ENCODE measurements around the gene ATP8A1.
"Not testable (repeated sequence)": the region's sequence is repeated elsewhere in the genome, so short reads cannot be mapped to it uniquely, and the experiment has no call there.

Gene ATP8A1

DNA sequence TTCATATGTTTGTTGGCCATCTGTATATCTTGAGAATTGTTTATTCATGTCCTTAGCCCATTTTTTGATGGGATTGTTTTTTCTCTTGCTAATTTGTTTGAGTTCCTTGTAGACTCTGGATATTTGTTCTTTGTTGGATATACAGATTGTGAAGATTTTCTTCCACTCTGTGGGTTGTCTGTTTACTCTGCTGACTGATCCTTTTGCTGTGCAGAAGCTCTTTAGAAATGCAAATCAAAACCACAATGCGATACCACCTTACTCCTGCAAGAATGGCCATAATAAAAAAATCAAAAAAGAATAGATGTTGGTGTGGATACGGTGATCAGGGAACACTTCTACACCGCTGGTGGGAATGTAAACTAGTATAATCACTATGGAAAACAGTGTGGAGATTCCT, 189.1 kb downstream of the ATP8A1 start:
- not testable (repeated sequence) for DNase-seq (ENCODE audit: low read depth)

DNA sequence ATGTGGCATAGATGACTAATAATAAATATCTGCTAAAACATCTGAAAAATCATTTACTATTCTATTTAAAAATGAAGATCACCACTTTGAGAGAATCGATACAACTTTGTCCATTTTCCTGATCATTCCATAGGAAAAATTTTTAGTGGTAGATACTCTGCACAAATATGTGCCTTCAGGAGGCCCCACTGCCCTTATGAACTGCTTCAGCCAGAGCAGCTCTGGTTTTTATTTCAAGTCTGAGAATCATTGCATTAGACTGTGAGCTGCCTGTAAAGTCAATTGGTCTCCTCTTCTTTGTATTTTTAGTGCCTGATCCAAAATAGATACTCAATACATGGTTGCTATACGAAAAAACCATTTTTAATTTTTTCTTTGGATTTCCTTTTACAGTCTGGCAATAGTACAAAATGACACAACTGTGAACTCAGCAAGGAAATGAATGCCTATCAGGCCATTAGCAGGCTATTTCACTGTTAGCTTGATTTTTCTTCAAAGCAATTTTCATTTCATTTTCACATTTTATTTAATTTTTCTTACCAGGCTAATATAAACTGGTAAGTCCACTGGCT, 190.5 kb downstream of the ATP8A1 start:
- DNase-seq (ENCODE audit: low read depth), result no peak

DNA sequence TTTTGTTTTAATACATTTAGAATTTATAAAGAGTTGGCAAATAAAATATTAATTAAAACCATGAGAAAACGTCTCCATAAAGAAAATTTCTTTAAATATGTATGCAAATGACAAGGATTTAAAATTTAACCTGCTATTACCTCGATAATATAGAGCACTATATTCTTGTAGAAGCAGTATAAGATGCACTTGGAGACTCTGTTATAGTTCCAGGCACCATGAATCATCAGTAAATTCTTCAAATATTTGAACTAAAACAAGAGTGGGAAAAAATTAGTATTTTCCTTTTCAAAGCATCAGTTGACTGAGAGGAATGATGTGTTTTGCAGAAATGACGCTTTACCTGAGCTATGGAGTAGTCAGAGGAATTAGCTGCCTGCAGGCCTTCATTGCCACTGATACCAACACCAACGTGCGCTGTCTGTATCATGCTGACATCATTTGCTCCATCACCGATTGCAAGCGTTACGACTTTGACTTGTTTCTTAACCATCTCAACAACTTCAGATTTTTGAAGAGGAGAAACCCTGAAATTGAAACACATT, 192.3 kb downstream of the ATP8A1 start:
- DNase-seq (ENCODE audit: low read depth), result no peak

DNA sequence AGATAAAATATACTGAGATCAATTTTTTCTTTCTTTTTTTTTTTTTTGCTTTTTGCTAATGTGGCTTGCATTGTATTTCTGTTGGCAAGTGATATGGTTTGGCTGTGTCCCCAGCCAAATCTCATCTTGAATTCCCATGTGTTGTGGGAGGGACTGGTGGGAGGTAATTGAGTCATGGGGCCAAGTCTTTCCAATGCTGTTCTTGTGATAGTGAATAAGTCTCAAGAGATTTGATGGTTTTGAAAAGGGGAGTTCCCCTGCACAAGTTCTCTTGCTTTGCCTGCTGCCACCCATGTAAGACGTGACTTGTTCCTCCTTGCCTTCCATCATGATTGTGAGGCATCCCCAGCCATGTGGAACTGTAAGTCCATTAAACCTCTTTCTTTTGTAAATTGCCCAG, 195.7 kb downstream of the ATP8A1 start:
- not testable (repeated sequence) for DNase-seq (ENCODE audit: low read depth)

DNA sequence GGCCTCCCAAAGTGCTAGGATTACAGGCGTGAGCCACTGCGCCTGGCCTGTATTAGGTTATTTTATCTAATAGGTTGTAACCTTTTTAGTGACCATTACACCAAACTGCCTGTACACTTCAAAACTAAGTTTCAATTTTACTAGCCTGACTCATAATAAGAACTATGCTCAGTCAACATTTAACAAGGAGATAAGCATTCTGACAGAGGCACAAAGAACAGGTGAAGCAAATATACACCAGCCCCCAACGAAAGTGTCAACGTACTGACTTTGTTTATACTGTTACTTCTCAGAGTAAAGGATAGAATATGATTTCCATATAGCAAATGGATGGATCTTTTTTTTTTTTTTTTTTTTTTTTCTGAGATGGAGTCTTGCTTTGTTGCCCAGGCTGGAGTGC, 196.9 kb downstream of the ATP8A1 start:
- no peak for DNase-seq (ENCODE audit: low read depth)

DNA sequence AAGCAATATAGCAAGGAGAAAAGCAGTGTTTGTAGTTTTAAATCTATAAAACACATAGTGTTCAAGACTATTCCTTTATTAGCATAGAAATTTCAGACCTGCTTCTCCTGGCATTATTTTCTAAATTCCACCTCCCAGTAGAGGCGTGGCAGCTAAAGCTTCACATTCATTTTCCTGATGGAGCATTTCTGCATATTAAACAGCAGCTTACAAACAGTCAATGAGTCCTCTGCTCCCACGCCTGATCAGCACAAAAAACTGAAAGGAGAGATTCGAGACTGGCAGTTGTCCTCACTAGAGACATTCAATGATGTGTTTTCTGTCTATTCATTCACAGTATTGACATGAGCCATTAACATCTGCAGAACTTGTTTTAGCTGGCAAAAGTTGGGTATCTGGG, 198.2 kb downstream of the ATP8A1 start:
- DNase-seq (ENCODE audit: low read depth), result no peak

DNA sequence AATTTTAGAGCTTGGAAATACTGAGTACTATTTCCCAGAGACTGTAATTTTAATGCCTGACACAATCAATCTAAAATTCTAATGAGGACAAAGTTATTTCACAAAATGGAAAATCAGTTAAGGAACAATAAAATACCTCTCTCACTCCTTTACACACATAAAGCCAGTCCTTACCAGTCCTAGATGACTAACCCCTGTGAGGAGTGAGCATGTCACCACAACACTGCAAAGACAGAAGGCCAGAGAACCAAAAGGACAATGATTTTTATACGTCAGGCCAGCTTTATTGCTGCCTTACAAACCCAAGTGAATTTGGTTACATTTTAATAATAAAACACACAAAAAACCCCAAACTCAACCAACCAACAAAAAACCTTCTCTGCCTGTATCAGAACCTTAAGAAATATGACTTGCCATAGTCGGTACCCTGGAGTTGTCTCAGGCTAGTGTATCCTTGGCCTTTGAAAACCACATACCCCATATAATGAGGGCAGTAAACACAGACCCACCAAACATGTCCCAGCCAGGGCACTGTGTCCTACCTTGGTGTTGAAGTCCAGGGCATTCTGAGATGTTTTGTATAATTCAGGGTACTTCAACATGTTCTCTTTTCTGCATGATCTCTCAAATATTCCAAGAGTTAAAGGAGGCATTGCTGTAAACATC, 202.0 kb downstream of the ATP8A1 start:
- DNase-seq (ENCODE audit: low read depth), result no peak

DNA sequence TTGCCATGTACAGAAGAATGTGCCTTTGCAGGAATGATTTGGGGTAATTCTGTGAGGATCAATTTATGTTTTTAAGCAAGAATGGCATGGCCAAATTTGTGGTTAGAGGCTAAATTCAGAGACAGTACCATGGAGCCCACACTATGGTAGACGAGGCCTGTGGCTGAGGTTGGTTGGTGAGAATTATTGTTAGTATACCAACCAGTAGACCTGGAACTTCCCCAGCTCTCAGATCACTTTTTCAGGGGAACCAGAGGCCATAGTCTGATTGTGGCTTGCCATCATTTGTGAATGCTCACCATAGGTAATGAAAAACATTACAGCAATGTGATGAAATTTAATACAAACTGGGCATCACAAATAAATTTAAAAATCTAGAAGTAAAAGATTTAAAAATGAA, 203.3 kb downstream of the ATP8A1 start:
- DNase-seq (ENCODE audit: low read depth), result no peak

DNA sequence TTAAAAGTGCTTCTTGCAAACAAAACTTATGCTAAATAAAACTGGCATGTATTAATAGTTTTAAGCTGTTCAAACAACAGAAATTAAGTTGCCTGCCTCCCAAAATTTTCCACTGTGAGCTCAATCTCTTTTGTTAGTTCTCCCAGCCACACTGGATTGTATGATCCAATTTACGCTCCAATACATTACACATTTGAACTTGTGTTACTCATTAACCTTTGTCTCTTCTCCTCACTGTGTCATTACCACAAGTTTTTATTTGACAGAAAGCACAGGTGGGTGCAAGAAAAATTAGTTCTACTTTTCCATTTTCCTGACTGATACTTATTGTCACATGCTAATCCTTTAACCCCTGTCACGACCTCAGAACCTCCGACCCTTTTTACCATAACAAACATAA, 204.1 kb downstream of the ATP8A1 start:
- no peak for DNase-seq (ENCODE audit: low read depth)

DNA sequence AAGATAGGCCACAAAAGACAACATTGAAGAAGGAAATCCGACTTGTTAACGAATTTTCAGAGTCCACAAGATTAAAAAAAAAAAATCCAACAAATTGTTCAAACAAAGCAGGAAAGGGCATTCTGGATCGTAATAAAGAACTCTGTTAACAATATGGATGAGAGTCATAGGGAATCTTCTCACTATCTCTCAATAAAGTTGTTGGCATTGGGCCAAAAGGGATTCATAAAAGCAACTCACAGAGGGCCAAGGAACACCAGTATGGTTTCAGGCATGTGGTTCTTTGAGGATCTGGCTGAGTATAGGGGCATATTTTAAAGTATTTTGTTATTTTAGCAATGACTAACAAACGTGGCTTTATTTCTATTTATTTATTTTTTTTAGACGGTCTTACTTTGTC, 210.1 kb downstream of the ATP8A1 start:
- no peak for DNase-seq (ENCODE audit: low read depth)

DNA sequence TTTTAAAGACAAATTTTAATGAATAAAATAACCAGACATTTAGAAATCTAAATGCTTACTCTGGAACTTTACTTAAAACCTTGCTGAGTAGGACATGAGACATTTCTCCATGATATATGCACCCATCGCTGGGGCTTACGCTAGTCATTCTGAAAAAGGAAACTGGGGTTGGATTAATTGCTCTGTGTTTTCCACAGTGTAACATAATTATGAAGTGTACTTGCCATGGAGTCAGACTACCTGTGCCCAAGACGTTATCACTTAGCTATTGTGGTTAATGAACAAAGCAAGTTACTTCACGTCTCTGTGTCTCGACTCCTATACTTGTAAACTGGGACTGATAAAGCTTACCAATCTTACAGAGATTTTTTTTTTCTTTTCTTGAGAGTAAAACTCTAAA, 211.9 kb downstream of the ATP8A1 start:
- DNase-seq (ENCODE audit: low read depth), result no peak

DNA sequence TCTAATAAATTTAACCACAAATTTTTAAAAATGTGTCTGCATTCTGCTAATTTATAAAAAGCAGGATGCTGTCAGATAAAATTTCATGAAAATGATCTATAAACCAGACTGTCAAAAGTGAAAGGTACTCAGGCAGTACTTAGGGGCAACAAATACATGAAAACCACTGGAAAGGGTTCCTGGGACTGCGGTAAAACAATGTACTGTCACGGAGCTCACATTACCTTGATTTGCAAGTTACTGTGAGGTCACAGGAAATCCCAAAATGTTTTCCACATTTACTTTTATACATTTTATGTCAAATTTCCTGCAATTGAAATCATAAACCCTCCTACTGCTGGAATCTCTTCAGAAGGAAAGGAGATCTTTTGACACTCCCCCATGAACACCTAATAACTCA, 214.3 kb downstream of the ATP8A1 start:
- no peak for DNase-seq (ENCODE audit: low read depth)

DNA sequence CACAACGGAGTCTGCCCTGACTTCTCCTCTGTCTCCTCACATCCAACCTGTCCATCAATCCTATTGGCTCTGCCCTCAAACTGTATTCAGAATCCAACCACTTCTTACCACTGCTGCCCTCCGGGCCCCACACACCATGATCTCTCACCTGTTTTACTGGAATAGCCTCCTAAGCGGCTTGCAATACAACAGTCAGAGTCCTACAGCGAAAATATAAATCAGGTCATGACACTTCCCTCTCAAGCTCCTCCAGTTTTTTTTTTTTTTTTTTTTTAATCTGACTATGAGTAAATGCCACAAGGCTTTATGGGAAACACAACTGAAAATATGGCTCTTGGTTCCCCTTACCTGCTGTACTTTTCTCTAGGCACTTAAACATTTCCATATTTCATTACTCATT, 216.8 kb downstream of the ATP8A1 start:
- no peak for DNase-seq (ENCODE audit: low read depth)

DNA sequence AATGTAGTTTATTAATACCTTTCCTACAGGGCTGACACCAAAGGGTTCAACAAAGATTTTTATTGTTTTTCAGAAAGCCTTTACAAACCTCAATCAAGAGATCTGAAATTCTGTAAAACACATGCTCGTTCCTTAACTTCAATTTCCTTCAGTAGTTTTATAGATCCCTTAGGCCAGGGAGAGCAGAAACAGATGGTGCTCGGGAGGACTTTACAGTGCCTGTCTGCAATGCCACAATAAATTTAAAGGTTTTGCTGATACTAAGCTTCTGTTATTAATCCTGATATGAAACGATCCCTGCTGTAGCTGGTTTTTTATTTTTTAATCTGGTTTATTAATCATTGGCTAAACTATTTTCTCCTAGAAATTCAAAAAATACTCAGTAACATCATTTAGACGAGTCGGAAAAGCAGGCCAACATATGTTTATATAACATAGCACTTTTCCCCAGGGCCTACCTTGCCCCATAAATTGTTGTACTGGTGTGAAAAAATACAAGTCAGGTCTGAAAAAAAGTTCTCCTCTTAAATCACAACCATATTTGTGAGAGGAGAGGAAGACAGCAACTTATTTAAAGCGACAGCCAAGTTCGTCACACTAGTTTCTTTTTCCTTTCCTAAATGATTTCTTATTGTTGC, 219.9 kb downstream of the ATP8A1 start:
- DNase-seq (ENCODE audit: low read depth), result no peak

DNA sequence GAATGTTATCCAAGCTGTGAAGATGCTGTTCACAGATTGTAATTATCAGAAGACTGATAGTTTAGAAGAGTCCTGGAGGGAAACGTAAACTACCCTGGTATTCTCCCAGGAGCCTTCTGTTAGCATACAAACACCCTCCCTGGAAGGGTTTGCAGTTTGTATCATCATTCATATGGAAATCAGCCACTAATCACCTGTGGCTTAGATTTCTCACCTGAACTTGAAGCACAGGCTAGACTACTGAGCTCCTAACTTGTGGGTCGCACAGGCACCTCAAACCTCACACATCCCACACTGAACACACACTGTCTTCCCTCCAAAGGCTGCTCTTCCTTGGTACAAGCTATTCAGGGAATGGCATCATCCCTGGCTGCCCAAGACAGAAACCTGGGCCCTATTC, 228.9 kb downstream of the ATP8A1 start:
- no peak for DNase-seq (ENCODE audit: low read depth)

DNA sequence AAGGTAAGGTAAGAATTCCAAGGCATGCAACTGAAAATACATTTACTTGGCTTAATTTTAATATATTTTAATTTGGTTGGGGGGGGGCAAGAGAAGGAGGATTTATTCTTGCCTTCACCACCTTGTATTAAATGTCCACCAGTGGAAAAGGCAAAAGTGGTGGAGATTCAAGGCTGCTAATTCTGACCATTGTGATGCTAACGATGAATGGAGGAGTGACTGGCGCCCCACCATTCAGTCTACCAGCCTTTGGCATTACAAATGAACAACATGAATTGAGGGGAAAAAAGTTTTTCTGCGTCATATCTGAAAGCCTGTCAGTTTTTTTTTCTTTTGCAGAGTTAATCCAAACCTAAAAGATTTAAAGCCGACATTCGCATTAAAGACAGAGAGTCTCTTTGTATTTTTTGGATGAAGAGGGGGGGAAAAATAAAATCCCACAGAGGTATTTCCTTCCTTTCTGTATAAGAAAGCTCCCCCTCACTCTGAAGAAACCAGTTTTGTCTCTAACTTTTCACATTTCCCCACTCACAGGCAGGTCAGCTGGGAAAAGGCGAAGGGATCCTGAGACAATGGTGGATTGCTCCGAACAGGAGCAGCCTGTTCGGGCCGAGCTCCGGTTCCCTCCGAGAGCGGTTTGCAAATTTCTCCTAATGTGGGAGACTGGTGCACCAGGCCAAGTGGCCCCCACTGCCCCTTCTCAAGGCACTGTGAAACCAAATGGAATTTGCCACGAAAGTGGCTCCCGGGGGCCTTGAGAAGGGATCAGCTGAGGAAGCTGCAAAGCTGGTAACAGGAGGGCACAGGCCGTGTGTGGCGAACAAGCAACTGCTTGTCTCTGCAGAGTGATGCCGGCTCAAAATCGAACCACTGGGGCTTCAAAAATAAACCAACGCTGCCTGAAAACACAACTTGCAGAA, 231.5 kb downstream of the ATP8A1 start:
- DNase-seq (ENCODE audit: low read depth), result no peak

DNA sequence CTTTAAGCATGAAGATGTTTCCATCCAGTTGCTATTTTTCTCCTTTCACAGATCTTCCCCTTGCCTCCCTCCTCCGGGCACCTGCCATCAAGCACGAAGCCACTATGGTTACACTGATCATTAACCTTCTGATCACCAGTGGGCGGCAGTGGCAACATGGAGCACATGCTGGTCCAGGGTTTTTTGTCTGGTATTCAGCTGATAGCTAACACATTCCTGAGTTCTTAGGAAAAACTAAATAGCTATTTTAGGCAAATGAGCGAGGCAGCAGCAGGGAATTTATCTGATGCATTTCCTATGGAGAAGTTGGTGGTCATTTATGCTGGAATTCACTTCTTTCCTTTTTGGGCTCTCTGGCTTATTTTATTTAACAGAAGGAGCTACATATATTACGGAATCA, 236.8 kb downstream of the ATP8A1 start:
- no peak for DNase-seq (ENCODE audit: low read depth)

DNA sequence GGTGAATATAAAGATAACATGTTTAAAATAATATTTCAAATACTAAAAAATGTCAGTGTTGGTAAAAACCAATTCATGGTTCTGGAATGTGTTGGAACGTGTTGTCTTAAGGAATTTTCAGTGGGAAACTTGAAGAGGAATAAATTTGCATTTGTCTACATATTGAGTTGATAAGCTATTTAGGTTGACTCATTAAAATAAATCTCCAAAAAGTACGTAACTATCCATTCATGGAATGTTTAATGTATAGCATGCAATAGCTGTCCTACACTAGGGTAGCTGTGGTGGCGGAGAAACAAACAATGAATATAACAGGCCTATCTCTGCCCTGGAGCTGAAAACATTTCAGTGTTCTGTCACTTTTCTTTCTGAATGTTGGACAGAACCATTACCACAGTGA, 239.4 kb downstream of the ATP8A1 start:
- DNase-seq (ENCODE audit: low read depth), result no peak

DNA sequence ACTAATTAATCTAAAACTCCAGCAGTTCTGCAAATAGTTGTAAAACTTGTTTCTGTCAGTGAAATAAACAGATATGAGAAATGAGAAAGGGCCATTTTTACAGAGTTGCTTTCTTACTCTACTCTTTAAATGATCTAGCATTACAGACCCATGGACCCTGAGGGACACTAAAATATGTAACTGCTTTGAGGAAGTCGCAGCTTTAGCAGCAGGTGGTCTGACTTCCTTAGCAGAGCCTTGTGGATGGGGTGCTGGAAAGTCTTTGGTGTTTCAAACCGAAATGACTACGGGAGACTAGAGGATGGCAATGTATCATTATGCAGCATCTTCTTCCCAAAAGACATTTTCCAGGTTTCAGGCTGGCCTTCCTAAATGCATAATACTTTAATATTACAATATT, 240.9 kb downstream of the ATP8A1 start:
- no peak for DNase-seq (ENCODE audit: low read depth)

DNA sequence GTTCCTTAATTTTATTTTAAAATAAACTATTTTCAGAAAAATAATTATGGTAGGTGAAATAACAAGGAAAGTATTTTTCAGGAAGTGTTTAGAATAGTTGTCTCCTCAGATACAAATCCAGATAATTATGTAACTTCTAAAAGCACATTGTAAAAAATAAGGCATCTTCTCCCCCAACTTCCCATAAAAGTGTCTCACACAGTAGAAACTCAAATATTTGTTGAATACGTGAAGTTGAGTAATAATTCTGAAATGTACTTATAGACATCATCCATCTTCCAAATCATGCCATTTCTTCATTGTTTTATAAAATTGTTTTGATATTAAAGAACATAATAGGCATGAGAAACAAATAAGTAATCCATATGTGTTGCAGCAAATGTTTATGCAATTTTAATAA, 241.6 kb downstream of the ATP8A1 start:
- DNase-seq (ENCODE audit: low read depth), result no peak

DNA sequence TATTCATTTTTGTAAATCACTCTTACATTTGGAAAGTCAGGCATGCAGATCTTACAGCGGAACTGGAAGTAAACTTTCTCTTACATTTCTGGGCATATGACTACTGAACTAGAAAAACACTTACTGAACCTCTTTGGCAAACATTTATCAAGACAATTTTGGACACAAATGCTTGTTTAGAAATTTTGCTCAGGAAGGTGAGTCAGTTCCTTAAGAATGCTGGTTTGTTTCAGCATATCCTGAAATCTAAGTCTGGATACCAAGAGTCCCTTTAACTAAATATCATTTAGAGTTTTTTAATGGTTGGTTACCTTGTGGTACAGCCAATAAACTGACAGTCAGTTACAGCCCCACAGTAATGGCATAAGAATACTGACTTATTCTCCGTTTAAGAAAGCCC, 244.7 kb downstream of the ATP8A1 start:
- DNase-seq (ENCODE audit: low read depth), result no peak

DNA sequence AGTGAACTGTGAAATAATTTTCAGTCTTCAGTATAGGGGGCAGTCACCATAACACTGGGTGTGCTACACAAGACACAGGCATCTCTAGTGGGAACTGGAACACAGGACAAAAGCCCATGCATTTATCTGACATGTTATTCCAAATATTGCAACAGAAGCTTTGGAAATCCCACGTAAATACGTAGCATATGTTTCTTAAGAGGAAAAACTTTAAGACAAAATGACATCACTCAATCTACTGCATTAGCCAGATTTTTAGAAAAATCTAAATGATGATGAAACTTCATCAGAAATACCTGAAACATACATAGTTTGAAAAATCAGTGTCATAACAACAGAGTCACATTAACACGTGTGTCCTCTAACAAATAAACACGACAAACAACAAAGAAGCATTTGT, 245.1 kb downstream of the ATP8A1 start:
- DNase-seq (ENCODE audit: low read depth), result no peak

DNA sequence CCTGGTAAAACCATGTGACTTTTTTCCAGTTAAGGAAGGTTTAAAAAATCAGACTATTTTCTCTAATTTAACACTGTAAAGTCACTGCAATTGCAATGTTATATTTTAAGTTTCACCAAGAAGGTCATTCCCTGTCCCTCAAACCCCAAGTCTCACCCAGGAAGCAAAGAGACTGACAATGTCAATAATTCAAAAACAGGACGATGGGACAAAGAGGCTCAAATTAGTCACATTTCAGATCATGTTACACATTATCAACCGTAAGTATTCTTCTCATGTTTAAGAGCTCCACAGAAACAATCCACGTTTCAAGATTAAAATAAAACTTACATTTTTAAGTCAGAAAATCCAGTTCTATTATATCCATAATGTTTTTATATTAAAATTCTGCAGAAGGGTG, 246.5 kb downstream of the ATP8A1 start:
- DNase-seq (ENCODE audit: low read depth), result no peak

Data from activated T-helper 1 cell treated with Interleukin-2 at 50 U/mL for 16 hours (primary cell).